AG09309 (cell line): ENCODE results near the gene EBPL.

Experiments
- DNase-seq: peaks from one replicate; pipeline ENCODE4 v3.0.0-alpha.2; 2010; ENCODE audit warnings: low read depth
- H3K4me3 ChIP-seq: 2 replicates; pipeline ENCODE4 v1.5.1; 2011; ENCODE audit warnings: mild to moderate bottlenecking, low read depth, low read length, moderate library complexity; ENCODE audit not compliant: control insufficient read depth
- TF ChIP-seq, protein P1 (sequence below): IDR thresholded peaks from 2 replicates; pipeline ENCODE4 v1.5.1; 2011; ENCODE audit warnings: mild to moderate bottlenecking, low read depth, low read length, inconsistent platforms; ENCODE audit not compliant: insufficient read depth, control insufficient read depth; ENCODE audit errors: missing control alignments

EBPL gene

DNA sequence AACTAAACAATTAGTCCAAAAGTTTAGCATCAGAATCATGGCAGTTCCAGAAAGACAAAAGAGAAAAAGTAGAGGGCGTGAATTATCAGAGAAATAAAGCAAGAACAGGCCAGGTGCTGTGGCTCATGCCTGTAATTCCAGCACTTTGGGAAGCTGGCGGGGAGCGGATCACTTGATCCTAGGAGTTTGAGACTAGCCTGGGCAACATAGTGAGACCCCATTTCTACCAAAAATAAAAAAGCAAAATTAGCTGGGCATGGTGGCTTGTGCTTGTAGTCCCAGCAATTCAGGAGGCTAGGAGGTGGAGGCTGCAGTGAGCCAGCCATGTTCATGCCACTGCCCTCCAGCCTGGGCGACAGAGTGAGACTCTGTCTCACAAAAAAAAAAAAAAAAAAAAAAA, 44.6 kb downstream of the EBPL start:
- no peak for DNase-seq
- TF ChIP-seq, protein P1, sequence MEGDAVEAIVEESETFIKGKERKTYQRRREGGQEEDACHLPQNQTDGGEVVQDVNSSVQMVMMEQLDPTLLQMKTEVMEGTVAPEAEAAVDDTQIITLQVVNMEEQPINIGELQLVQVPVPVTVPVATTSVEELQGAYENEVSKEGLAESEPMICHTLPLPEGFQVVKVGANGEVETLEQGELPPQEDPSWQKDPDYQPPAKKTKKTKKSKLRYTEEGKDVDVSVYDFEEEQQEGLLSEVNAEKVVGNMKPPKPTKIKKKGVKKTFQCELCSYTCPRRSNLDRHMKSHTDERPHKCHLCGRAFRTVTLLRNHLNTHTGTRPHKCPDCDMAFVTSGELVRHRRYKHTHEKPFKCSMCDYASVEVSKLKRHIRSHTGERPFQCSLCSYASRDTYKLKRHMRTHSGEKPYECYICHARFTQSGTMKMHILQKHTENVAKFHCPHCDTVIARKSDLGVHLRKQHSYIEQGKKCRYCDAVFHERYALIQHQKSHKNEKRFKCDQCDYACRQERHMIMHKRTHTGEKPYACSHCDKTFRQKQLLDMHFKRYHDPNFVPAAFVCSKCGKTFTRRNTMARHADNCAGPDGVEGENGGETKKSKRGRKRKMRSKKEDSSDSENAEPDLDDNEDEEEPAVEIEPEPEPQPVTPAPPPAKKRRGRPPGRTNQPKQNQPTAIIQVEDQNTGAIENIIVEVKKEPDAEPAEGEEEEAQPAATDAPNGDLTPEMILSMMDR, result no peak

DNA sequence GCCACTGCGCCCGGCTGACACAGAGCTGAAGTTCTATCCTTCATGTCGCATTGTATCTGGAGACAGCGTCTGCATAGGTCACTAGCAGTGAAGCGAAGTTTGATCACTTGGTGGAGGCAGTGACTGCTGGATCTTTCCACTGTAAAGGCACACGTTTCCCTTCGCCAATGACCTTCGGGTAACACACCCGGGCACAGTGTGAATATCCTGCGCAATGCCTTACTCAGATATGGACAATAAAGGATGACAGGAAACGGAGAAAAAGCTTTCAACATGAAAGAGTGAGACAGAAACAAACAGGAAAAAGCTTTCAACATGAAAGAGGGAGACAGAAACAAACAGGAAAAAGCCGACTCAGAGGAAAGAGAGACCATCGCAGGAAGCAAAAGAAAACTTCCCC, 45.8 kb downstream of the EBPL start:
- H3K4me3 ChIP-seq, result no peak overlapping the region
- no peak for DNase-seq
- TF ChIP-seq, protein P1, result no peak

More for the DNA sequence above, 44.6 kb downstream of the EBPL start:
- no peak overlapping the region for H3K4me3 ChIP-seq

DNA sequence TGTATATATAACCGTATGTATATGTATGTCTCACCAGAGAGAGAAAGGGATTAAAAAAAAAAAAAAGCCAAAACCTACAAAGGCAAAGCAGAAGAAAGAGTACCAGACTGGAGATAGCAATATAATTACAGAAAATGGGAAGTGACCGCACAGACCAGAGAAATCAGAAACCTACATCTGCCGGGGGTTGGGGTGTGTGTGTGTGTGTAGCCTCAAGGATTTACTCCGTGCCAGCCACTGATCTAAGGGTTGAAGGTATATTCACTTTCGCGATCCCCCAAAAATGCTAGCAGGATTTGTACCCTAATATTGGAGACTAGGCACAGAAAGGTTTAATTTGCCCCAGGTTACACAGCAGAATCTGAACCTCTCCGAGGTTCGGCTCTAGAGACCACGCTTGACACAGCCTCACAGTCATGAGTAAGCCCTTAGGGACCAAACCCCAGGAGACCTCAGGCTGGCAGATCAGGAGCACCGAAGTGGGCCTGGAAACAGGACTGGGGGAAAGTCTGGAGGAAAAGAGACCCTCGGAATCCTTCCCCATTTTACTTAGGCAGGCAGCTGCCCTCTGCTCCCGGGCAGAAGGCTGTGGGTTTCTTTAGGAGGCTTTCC, 48.1 kb downstream of the EBPL start:
- no peak for DNase-seq
- TF ChIP-seq, protein P1, result no peak
- H3K4me3 ChIP-seq, result no peak overlapping the region

DNA sequence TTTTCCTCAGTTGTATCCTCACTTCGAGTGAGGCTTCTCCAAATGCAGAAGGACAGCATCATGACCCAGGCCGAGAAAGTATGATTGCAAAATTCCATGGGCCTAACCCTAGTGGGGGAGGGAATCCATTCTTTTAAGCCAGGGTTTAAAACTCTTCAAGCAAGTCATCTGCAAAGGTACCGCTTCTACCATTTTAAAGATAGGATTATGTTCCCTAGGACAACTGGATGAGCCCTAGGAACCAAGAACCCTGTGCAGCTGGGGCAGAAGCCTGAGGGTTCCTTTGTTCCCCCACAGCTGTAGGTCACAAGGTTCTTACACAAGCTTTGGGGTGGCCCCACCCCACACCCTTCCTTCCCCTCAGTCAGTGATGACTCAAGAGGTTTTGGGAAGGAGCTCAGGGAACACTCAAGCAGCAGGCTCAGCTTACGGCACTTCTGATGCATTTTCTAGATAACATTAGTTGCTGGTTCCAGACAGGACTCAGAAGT, 49.4 kb downstream of the EBPL start:
- no peak overlapping the region for H3K4me3 ChIP-seq
- TF ChIP-seq, protein P1, result no peak
- peak; percentile 81 for DNase-seq

DNA sequence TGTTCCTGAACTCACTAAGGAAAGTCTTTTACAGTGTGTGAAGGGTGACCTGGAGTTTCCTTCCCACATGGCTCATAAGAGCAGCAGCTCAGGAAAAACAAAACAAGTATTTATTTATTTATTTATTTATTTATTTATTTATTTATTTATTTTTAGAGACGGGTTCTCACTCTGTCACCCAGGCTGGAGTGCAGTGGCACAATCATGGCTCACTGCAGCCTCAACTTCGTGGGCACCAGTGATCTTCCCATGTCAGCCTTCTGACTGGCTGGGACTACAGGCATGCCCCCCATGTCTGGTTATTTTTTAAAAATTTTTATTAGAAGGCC, 52.6 kb downstream of the EBPL start:
- TF ChIP-seq, protein P1, result no peak
- DNase-seq, result no peak
- H3K4me3 ChIP-seq, result no peak overlapping the region

DNA sequence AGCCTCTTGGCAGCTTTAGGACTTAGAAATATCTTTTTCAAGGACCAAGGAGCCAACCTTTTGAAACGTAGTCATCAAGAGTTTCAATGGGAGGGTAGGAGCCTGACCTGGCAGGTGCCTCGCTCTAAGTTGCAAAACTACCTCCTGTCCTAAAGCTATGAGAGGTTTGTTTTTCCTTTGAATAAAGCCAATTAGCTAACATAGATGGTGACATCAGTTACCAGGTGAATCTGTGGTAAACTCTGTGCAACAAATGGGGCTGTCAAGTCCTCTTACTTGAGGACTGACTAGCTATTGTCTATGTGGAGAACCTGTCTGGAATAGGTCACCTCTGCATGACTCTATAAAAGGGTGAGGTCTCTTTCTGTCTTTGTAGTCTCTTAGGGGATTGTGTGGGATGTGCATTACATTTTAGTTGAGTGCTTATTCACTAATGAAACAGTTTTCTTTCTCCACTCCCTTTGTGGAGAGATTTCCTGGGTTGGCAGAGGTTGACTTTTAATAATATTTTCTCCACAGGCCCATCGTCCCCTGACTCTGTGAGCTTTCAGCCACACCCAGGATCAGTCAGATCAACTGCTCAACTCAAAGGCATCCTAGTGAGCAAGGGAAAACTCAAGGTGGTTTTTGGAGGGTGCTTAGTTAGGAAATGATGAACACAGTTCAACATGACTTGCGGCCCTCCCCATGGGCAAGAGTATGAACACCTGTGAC, 53.1 kb downstream of the EBPL start:
- TF ChIP-seq, protein P1, result no peak
- H3K4me3 ChIP-seq, result no peak overlapping the region
- no peak for DNase-seq
